ENCODE results near the gene SF3B2.

Gene SF3B2

DNA sequence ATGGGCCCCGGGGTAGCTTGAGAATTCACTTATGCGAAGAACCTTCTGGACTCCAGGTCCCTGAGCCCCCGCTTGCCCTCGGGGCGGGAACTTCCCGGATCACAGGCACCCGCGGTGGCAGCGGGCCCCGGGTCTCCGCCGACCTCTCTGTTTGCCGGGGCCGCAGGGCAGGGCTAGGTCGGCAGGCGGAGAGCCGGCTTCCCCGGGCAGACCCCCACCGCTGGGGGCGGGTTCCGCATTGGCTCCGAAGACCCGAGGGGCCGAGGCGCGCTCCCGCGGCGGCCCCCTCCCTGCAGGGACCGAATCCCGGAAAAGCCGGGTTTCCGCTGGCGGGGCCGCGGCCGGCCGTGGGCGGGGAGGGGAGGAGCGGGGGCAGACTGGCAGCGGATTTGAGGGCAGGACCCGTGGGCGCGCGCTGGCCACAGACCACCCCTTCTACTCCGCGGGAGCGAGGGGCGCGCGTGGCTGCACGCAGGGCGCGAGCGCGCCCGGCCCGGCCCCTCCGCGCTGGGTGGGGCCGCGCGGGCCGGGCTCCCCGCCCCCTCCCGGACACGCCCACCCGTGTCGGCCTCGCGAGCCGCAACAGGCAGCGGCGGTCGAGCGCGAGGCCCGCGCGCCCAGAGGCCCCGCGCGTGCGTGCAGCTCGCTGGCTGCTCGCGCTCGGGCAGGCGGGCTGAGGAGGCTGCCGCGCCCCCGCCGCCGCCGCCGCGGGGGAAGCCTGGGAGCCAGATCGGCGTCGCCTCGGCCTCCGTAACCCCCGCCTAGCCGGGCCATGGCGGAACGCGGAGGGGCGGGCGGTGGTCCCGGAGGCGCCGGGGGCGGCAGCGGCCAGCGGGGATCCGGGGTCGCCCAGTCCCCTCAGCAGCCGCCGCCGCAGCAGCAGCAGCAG is 17.8 kb downstream of the SF3B2 start, which contains the start of gene PACS1 (continued):
- TF ChIP-seq PATZ1 (CRISPR knock-in tag; IDR thresholded peaks at IDR 0.05; ENCODE audit: borderline replicate concordance): peak; percentile 76; the same call in 1 of the 2 replicates

DNA sequence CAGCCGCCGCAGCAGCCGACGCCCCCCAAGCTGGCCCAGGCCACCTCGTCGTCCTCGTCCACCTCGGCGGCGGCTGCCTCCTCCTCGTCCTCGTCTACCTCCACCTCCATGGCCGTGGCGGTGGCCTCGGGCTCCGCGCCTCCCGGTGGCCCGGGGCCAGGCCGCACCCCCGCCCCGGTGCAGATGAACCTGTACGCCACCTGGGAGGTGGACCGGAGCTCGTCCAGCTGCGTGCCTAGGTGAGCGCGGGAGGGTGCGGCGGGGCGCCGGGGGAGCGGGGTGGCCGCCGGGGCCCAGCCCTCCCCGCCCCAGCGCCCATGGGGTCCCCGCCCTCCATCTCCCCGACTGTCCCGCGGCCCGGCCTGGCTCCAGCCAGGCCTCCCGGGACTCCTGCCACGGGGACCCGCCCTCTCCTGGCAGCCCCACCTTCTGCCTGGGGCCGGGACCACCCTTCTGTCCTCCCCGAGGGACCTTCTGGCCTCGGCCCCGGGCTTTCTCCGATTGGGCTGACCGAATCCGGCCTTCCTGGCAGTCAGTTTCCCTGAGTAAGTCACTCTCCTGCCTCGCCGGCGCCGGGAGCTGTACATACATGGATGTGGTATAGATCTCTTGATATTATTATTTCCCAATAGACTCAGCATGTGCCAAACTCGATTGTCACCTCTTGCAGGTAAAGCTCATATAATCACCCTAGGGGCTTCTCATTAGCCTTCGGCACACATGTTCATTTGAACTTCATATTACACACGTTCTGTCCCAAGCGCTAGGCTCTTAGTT is 18.6 kb downstream of the SF3B2 start:
- peak; percentile 7 for ATAC-seq
- no peak for TF ChIP-seq ARNTL (CRISPR knock-in tag; IDR thresholded peaks at IDR 0.05; ENCODE audit: borderline replicate concordance, low read depth)
- TF ChIP-seq CSDC2 (CRISPR knock-in tag; IDR thresholded peaks at IDR 0.05): no peak
- TF ChIP-seq TCF4 (CRISPR knock-in tag; IDR thresholded peaks at IDR 0.05; ENCODE audit: borderline replicate concordance): no peak

- TF ChIP-seq ESRRG (CRISPR knock-in tag; IDR thresholded peaks at IDR 0.05): no peak
- TF ChIP-seq GLIS3 (CRISPR knock-in tag; IDR thresholded peaks at IDR 0.05): no peak
- no peak for TF ChIP-seq CREB5 (CRISPR knock-in tag; IDR thresholded peaks at IDR 0.05; ENCODE audit: low read depth)
- no peak for TF ChIP-seq ZNF70 (CRISPR knock-in tag; IDR thresholded peaks at IDR 0.05)
- no peak for TF ChIP-seq ZFP3 (CRISPR knock-in tag; IDR thresholded peaks at IDR 0.05)
- TF ChIP-seq TOX (CRISPR knock-in tag; IDR thresholded peaks at IDR 0.05; ENCODE audit: borderline replicate concordance): no peak
- TF ChIP-seq ARNTL (CRISPR knock-in tag; IDR thresholded peaks at IDR 0.05; ENCODE audit: borderline replicate concordance, low read depth): no peak
- TF ChIP-seq RARB (CRISPR knock-in tag; IDR thresholded peaks at IDR 0.05): no peak
- no peak for TF ChIP-seq CSRNP3 (CRISPR knock-in tag; IDR thresholded peaks at IDR 0.05)
- TF ChIP-seq, protein P1, sequence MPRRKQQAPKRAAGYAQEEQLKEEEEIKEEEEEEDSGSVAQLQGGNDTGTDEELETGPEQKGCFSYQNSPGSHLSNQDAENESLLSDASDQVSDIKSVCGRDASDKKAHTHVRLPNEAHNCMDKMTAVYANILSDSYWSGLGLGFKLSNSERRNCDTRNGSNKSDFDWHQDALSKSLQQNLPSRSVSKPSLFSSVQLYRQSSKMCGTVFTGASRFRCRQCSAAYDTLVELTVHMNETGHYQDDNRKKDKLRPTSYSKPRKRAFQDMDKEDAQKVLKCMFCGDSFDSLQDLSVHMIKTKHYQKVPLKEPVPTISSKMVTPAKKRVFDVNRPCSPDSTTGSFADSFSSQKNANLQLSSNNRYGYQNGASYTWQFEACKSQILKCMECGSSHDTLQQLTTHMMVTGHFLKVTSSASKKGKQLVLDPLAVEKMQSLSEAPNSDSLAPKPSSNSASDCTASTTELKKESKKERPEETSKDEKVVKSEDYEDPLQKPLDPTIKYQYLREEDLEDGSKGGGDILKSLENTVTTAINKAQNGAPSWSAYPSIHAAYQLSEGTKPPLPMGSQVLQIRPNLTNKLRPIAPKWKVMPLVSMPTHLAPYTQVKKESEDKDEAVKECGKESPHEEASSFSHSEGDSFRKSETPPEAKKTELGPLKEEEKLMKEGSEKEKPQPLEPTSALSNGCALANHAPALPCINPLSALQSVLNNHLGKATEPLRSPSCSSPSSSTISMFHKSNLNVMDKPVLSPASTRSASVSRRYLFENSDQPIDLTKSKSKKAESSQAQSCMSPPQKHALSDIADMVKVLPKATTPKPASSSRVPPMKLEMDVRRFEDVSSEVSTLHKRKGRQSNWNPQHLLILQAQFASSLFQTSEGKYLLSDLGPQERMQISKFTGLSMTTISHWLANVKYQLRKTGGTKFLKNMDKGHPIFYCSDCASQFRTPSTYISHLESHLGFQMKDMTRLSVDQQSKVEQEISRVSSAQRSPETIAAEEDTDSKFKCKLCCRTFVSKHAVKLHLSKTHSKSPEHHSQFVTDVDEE (CRISPR knock-in tag; IDR thresholded peaks at IDR 0.05): no peak
- TF ChIP-seq OSR1 (CRISPR knock-in tag; IDR thresholded peaks at IDR 0.05): no peak
- TF ChIP-seq CSDC2 (CRISPR knock-in tag; IDR thresholded peaks at IDR 0.05): no peak
- TF ChIP-seq ZNF565 (CRISPR knock-in tag; conservative IDR thresholded peaks at IDR 0.05; ENCODE audit: low read depth): no peak
- ATAC-seq: no peak
These were observed 19.2 kb downstream of the SF3B2 start for GRCh38 chr11:66071381-66071801.

- ATAC-seq: no peak
- TF ChIP-seq ARNTL (CRISPR knock-in tag; IDR thresholded peaks at IDR 0.05; ENCODE audit: borderline replicate concordance, low read depth): no peak
- no peak for TF ChIP-seq ISL1 (CRISPR knock-in tag; IDR thresholded peaks at IDR 0.05)
- TF ChIP-seq ZFP3 (CRISPR knock-in tag; IDR thresholded peaks at IDR 0.05): no peak
- TF ChIP-seq CSRNP3 (CRISPR knock-in tag; IDR thresholded peaks at IDR 0.05): no peak
- no peak for TF ChIP-seq RARB (CRISPR knock-in tag; IDR thresholded peaks at IDR 0.05)
- TF ChIP-seq ZC3H10 (CRISPR knock-in tag; IDR thresholded peaks at IDR 0.05): no peak
- TF ChIP-seq SNAI2 (CRISPR knock-in tag; IDR thresholded peaks at IDR 0.05): no peak
- TF ChIP-seq CREB5 (CRISPR knock-in tag; IDR thresholded peaks at IDR 0.05; ENCODE audit: low read depth): no peak
- TF ChIP-seq BACH2 (CRISPR knock-in tag; IDR thresholded peaks at IDR 0.05; ENCODE audit: borderline replicate concordance): no peak
- TF ChIP-seq ZFP30 (CRISPR knock-in tag; IDR thresholded peaks at IDR 0.05): no peak
- no peak for TF ChIP-seq OSR1 (CRISPR knock-in tag; IDR thresholded peaks at IDR 0.05)
- TF ChIP-seq PPARA (CRISPR knock-in tag; IDR thresholded peaks at IDR 0.05; ENCODE audit: borderline replicate concordance): no peak
- TF ChIP-seq ESRRG (CRISPR knock-in tag; IDR thresholded peaks at IDR 0.05): no peak
These were observed 19.9 kb downstream of the SF3B2 start for GRCh38 chr11:66072081-66072480.
